ENCODE data around the gene SLC8B1. TPM values are rescaled to one million over a fixed set of nuclear protein-coding genes. Genes with fewer than 3 reads are reported as not detected.

The SLC8B1 gene
- total and polyA plus RNA-seq, 8 donors: 13.0 to 39.1 (median 19.7) TPM

DNA sequence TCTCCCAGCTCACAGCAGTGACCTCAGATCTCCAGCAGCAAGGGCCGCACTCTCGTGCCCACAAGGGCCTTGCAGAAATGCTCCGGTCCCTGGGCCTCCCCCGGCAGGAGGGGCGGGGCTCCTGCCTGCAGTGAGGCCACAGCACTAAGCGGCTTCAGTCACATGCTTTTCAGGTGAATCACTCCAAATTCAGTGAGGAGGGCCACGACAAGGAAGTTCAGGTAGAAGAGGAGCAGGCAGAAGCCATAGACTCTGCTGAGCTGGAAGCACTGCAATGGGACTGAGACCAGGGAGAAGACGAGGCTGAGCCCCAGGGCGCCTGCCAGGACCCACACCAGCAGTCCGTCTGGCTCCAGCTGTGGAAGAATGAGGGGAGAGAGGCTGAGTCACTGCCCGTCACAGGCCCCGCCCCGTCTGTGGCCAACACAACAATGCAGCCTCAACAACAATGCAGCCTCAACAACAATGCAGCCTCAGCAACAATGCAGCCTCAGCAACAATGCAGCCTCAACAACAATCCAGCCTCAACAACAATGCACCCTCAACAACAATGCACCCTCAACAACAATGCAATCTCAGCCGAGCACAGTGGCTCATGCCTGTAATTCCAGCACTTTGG, 35.2 kb downstream of the SLC8B1 start:
- Histone ChIP-seq H3K4me1 (peaks cover 0 to 3% (median 0%) of the 10 kb centered on the region in 3 donors), H3K9me3 (no peaks in the 10 kb centered on the region), H3K36me3 (peaks cover 0 to 20% (median 11%) of the 10 kb centered on the region in 3 donors), H3K27me3 (no peaks in the 10 kb centered on the region), H3K4me3 (no peak overlapping the region), H3K27ac (peak overlapping the region; percentile 6 to 63 (median 42))
- ATAC-seq: peak; percentile 46 to 74 (median 64)
- intact Hi-C loops (cut with DNase I): no loop called here
- WGBS, 2 donors: 62% methylated on average over 14 of the region's 14 CpGs
- TF ChIP-seq, protein P1, sequence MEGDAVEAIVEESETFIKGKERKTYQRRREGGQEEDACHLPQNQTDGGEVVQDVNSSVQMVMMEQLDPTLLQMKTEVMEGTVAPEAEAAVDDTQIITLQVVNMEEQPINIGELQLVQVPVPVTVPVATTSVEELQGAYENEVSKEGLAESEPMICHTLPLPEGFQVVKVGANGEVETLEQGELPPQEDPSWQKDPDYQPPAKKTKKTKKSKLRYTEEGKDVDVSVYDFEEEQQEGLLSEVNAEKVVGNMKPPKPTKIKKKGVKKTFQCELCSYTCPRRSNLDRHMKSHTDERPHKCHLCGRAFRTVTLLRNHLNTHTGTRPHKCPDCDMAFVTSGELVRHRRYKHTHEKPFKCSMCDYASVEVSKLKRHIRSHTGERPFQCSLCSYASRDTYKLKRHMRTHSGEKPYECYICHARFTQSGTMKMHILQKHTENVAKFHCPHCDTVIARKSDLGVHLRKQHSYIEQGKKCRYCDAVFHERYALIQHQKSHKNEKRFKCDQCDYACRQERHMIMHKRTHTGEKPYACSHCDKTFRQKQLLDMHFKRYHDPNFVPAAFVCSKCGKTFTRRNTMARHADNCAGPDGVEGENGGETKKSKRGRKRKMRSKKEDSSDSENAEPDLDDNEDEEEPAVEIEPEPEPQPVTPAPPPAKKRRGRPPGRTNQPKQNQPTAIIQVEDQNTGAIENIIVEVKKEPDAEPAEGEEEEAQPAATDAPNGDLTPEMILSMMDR (IDR thresholded peaks at IDR 0.05): no peak
- DNase-seq: peak in 4 of 6 donors; percentile 44 to 60 (median 52)
- no peak for FAIRE-seq

DNA sequence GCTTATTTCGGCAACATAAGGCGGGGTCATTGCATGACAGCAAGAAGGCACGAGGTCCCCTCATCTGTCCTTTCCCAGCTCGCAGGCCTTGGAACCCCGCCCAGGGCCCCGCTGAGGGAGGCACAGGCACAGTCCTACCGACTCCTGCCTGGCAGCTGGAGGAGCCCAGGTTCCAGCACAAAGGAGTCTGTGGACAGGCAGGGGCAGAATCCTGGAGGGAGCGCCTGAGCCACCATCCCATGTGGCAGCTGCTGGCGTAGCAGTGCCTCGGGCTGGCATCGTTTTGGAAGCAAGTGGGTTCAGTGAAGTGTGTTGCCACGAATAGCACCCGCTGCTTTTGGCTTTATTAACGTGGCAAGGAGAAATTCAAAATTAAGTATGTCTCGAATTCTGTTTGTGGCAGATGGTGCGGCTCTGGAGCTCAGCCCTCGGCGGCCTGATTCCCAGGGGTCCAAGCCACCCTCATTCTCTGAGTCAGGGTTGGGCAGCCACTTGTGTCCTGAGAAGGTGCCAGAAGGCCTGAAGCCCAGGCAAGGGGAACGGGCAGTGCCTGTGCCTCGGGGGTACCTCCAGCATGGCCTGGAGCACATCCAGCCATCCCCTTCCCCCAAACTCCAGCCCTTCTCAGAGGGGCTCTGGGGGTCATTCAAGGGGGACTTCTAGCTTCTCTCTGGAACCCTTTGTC, 35.9 kb downstream of the SLC8B1 start:
- H3K27ac ChIP-seq: peak overlapping the region; percentile 6 to 63 (median 42)
- H3K4me1 ChIP-seq: peaks cover 0 to 3% (median 0%) of the 10 kb centered on the region in 3 donors
- no peak for FAIRE-seq
- no peaks in the 10 kb centered on the region for H3K9me3 ChIP-seq
- no peaks in the 10 kb centered on the region for H3K27me3 ChIP-seq
- peak in 3 of 4 donors; percentile 8 to 23 (median 14) for ATAC-seq
- peaks cover 0 to 28% (median 11%) of the 10 kb centered on the region in 3 donors for H3K36me3 ChIP-seq
- no peak overlapping the region for H3K4me3 ChIP-seq
- DNase-seq: peak in 3 of 6 donors; percentile 18 to 76 (median 62)
- 81 to 83% methylated on average over 20 of the region's 20 CpGs for WGBS, 2 donors
- intact Hi-C loops (cut with DNase I): no loop called here
- TF ChIP-seq, protein P1 (IDR thresholded peaks at IDR 0.05): no peak

DNA sequence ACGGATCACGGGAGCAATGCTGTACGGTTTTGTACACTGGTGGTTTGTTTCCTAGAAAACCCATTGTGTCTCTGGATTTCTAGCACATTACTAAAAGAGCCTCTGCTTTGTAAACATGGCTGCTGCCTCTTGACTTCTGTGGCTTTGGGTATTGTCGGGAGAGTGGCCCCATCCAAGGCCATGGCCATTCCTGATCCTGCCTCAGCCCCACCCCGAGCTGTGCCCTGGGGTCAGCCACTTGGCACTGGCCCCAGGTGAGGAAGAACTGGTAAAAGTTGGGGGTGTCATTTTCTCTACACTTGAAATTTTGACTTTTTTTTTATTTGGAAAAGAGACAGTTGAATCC, 36.5 kb downstream of the SLC8B1 start:
- WGBS, 2 donors: 79% methylated on average over 5 of the region's 5 CpGs
- H3K27me3 ChIP-seq: no peaks in the 10 kb centered on the region
- ATAC-seq (no peak), FAIRE-seq (no peak), DNase-seq (no peak)
- no peaks in the 10 kb centered on the region for H3K9me3 ChIP-seq
- peaks cover 0 to 3% (median 0%) of the 10 kb centered on the region in 3 donors for H3K4me1 ChIP-seq
- TF ChIP-seq, protein P1 (IDR thresholded peaks at IDR 0.05): no peak
- no peak overlapping the region for H3K4me3 ChIP-seq
- intact Hi-C loops (cut with DNase I): no loop called here
- peaks cover 0 to 33% (median 14%) of the 10 kb centered on the region in 3 donors for H3K36me3 ChIP-seq
- no peak overlapping the region for H3K27ac ChIP-seq

DNA sequence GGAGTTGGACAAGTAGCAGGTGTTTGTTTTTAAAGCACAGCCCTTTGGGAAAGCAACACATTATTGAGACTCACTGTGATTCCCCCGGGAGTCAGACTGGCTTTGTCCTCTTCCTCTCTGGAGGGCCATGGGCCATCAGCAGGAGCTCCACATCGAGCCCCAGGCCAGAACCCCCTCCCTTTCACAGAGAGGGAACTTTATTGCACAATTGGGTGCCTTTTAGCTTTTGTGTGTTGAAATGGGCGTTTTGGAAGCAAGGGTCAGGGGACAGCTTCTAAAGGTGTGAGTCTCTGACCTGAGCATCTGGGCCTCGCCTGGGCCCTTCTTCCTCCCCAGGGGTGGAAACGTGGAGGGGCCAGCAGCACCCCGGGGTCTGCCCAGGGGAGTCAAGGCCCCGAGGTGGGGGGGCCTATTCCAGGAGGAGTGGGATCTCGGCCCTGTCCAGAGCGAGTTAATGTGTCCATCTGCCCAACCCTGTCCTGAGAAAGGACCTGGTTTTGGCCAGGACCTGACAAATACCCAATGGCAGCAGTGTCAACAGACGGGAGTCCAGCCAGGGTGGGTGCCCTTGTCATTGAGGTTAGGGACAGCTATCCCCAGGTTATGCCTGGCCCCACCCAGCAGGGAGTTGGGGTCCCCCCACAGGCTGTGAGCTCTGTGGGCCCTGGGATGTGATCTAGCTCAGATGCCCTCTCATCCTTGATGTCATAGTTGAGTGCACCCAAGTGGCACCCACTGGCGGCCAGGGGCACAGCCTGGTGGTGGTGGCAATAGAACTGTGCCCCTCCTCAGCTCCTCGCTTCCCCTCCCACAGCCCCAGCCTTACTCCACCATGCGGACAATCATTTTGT, 37.1 kb downstream of the SLC8B1 start:
- FAIRE-seq: no peak

More for the DNA sequence above, 37.1 kb downstream of the SLC8B1 start:
- Histone ChIP-seq H3K27me3 (no peaks in the 10 kb centered on the region), H3K4me3 (no peak overlapping the region), H3K36me3 (peaks cover 0 to 39% (median 20%) of the 10 kb centered on the region in 3 donors), H3K27ac (no peak overlapping the region), H3K4me1 (peaks cover 0 to 3% (median 0%) of the 10 kb centered on the region in 3 donors), H3K9me3 (no peaks in the 10 kb centered on the region)
- TF ChIP-seq, protein P1 (IDR thresholded peaks at IDR 0.05): no peak
- WGBS, 2 donors: 77 to 78% methylated on average over 13 of the region's 13 CpGs
- ATAC-seq: peak in 1 of 4 donors; percentile 5
- intact Hi-C loops (cut with DNase I): no loop called here
- DNase-seq: no peak
